HG03457 (cell line): ENCODE results near the gene RAB10.
"Not testable (repeated sequence)": the region's sequence is repeated elsewhere in the genome, so short reads cannot be mapped to it uniquely, and the experiment has no call there.

Experiments
- ATAC-seq: cut with Tn5 transposase; IDR thresholded peaks from one replicate; pipeline ENCODE4 v1.9.1; 2021; ENCODE audit warnings: moderate number of reproducible peaks; ENCODE audit not compliant: unreplicated experiment

RAB10 gene

GRCh38 chr2:26054598-26055348 lies 20.9 kb downstream of the RAB10 start:
- no peak for ATAC-seq

- no peak for ATAC-seq
These were observed 24.5 kb downstream of the RAB10 start for GRCh38 chr2:26058390-26058789.

DNA sequence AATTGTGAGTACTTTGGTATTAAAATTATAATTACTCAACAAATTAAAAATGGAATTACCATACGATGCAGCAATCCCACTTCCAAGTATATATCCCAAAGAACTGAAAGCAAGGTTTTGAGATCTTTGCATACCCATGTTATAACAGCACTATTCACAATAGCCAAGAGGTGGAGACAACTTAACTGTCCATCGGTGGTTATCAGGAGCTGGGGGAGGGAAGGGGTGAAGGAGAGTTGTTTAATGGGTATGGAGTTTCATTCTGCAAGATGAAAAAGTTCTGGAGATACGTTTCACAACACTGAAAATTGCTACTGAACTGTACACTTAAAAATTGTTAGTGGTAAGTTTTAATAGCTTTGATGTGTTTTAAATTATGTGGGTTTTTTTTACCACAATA lies 25.7 kb downstream of the RAB10 start:
- ATAC-seq, result no peak

DNA sequence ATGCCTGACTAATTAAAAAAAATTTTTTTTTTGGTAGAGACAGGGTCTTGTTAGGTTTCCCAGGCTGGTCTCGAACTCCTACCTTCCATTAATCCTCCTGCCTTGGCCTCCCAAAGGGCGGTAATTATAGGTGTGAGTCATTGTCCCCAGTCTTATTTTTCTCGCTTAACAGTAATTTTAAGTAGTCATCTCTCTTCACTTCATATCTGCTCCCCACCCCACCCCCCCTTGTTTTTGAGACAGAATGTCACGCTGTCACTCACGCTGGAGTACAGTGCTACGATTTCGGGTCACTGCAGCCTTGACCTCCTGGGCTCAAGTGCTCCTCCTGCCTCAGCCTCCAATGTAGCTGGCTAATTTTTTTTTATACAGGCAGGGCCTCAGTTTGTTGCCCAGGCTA lies 27.7 kb downstream of the RAB10 start:
- no peak for ATAC-seq

GRCh38 chr2:26064846-26065245 lies 31.0 kb downstream of the RAB10 start:
- no peak for ATAC-seq

- no peak for ATAC-seq
These were observed 33.5 kb downstream of the RAB10 start for GRCh38 chr2:26067186-26067974.

GRCh38 chr2:26067980-26068507 lies 34.2 kb downstream of the RAB10 start:
- no peak for ATAC-seq

GRCh38 chr2:26068602-26069298 lies 34.9 kb downstream of the RAB10 start:
- no peak for ATAC-seq

DNA sequence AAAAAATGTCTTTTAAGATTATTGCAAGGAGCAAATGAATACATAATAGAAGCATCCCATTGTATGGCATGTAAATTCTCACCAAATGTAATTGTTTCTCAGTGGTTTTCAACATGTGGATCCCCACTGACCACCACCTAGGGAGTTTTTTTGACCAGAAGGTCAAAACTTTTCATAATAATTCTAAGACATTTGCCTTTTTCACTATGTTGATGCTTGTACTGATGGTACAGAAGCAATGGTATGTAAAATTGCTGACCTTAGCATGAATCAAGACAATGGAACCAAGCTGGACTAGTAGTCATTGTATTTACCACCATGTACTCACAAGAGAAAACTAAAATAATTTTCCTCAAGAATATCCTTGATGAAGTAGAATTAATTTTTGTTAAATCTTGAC lies 36.8 kb downstream of the RAB10 start:
- no peak for ATAC-seq

DNA sequence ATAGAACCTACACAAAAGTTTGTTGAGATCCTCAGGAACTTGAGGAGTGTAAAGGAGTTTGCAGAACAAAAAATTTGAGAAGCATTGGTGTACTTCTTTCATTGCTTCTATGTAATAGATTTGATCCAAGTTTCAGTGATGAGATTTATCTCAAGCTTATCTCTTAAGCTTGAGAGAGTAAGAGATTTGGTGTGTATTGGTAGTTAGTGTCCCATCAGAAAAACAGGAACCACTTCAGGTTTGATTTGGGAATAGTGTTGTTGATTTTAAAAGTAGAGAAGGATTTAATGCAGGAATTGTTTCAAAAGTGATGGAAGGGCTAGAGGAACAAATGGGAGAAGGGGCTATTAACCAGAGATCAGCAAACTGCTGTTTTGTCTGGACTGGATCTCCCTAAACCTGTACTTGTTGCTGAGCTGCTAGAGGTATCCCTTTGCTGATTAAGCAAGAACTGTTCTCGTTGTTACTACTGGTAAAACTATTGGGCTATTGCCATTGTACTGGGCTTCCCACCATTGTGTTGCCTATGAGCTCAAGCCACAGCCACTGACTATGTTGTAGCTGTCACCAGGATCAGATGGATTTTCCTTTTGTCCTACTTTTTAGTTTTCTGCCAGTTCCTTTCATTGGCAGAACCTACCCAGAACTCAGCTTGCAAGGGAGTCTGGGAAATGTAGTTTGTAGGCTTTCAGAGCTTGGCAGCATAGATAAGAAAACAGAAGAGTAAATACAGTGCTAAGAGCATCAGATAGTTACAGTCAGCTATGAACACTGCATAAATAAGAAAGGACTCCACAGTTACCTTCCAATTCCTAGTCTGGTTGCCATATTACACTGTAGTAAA lies 39.3 kb downstream of the RAB10 start:
- ATAC-seq, result no peak

GRCh38 chr2:26073830-26074229 lies 39.9 kb downstream of the RAB10 start:
- ATAC-seq, result no peak

GRCh38 chr2:26074676-26075075 lies 40.8 kb downstream of the RAB10 start:
- ATAC-seq, result no peak

GRCh38 chr2:26075173-26075572 lies 41.3 kb downstream of the RAB10 start:
- ATAC-seq, result no peak

- no peak for ATAC-seq
These were observed 42.2 kb downstream of the RAB10 start for GRCh38 chr2:26076001-26076587.

- no peak for ATAC-seq
These were observed 43.4 kb downstream of the RAB10 start for GRCh38 chr2:26077291-26077690.

- ATAC-seq, result no peak
These were observed 45.1 kb downstream of the RAB10 start for GRCh38 chr2:26078939-26079338.

DNA sequence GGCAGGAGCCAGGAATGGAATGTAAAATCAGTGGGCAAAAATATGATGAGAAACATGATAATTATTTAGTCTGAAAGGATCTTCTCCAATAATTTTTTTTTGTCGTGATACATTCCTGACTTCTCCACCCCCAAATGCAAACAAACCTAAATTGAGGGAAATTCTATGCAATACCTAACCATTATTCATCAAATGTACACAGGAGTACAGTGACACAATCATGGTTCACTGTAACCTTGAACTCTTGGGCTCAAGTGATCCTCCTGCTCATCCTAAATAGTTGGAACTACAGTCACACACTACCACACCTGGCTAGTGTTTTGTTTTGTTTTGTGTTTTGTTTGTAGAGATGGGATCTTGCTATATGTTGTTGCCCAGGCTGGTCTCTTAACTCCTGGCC lies 46.5 kb downstream of the RAB10 start:
- no peak for ATAC-seq

DNA sequence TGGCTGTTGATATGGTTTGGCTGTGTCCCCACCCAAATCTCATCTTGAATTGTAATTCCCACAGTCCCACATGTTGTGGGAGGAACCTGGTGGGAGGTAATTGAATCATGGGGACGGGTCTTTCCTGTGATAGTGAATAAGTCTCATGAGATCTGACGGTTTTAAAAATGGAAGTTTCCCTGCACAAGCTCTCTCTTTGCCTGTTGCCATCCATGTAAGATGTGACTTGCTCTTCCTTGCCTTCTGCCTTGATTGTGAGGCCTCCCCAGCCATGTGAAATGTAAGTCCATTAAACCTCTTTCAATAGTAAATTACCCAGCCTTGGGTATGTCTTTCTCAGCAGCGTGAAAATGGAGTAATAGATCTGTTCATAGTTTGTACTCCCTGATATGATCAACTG lies 47.0 kb downstream of the RAB10 start:
- not testable (repeated sequence) for ATAC-seq

DNA sequence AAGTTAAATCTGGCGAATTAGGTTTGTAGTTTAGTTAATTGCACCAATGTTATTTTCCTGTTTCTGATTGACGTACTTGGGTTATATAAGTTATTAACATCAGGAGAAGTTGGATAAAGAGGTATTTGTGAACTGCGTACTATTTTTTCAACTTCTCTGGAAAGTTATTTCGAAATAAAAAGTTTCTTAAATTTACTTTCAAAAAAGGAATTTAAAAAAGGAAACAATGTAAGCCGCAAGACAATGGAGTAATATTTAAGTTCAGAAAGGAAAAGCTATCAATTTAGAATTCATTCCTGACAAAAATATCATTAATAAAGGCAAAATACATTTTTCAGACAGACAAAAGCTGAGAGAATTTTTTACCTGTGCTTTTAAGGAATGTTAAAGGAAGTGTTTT lies 47.7 kb downstream of the RAB10 start:
- no peak for ATAC-seq

- no peak for ATAC-seq
These were observed 52.3 kb downstream of the RAB10 start for GRCh38 chr2:26086155-26086637.
